ENCODE results near the gene TBC1D19.
"Not testable (repeated sequence)": the region's sequence is repeated elsewhere in the genome, so short reads cannot be mapped to it uniquely, and the experiment has no call there.

The TBC1D19 gene, protein sequence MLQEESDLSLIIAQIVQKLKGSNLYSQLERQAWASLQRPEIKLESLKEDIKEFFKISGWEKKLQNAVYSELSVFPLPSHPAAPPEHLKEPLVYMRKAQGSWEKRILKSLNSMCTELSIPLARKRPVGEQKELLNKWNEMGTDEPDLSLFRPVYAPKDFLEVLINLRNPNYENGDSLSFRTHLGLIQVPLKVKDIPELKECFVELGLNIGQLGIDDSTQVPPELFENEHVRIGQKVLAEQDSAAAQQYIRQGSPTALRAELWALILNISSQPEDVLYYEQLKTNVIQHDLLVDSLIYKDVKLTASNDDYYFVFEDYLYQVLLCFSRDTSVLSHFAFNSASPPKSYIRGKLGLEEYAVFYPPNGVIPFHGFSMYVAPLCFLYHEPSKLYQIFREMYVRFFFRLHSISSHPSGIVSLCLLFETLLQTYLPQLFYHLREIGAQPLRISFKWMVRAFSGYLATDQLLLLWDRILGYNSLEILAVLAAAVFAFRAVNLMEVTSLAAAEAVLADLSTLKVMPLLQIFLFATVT

GRCh38 chr4:26583865-26584652, at the start of gene TBC1D19:
TBC1D19 (plus strand) TSS chr4:26584084; CDS start chr4:26584194, 110 bp downstream.
- peaks cover 8% of the 10 kb centered on the region for H3K36me3 Mint-ChIP-seq
- H3K4me1 Mint-ChIP-seq, result peaks cover 30% of the 10 kb centered on the region
- ATAC-seq, result peak; percentile 99
- peak within 1 kb of the TSS; percentile 95 for H3K4me3 Mint-ChIP-seq
- peak within 1 kb of the TSS; percentile 94 for H3K27ac Mint-ChIP-seq
- no peaks in the 10 kb centered on the region for H3K27me3 Mint-ChIP-seq
- no peaks in the 10 kb centered on the region for H3K9me3 Mint-ChIP-seq

GRCh38 chr4:26542991-26543390, 40.9 kb upstream of the TBC1D19 start:
- Mint-ChIP-seq H3K27me3 (no peaks in the 10 kb centered on the region), H3K36me3 (no peaks in the 10 kb centered on the region), H3K9me3 (peaks cover 17% of the 10 kb centered on the region), H3K4me1 (no peaks in the 10 kb centered on the region), H3K27ac (no peak overlapping the region), H3K4me3 (no peak overlapping the region)
- no peak for ATAC-seq

- ATAC-seq, result no peak
- Mint-ChIP-seq H3K4me1 (no peaks in the 10 kb centered on the region), H3K36me3 (no peaks in the 10 kb centered on the region), H3K27ac (no peak overlapping the region), H3K4me3 (no peak overlapping the region), H3K27me3 (no peaks in the 10 kb centered on the region), H3K9me3 (peaks cover 21% of the 10 kb centered on the region)
These were observed 39.5 kb upstream of the TBC1D19 start for GRCh38 chr4:26544421-26544820.

- H3K27ac Mint-ChIP-seq, H3K4me1 Mint-ChIP-seq, H3K4me3 Mint-ChIP-seq, H3K36me3 Mint-ChIP-seq, ATAC-seq: not testable (repeated sequence)
- peaks cover 29% of the 10 kb centered on the region for H3K9me3 Mint-ChIP-seq
- H3K27me3 Mint-ChIP-seq, result peaks cover 23% of the 10 kb centered on the region
These were observed 35.5 kb upstream of the TBC1D19 start for GRCh38 chr4:26548379-26548778.

GRCh38 chr4:26557164-26557563, 26.7 kb upstream of the TBC1D19 start:
- peaks cover 7% of the 10 kb centered on the region for H3K36me3 Mint-ChIP-seq
- no peak overlapping the region for H3K27ac Mint-ChIP-seq
- peaks cover 14% of the 10 kb centered on the region for H3K9me3 Mint-ChIP-seq
- H3K27me3 Mint-ChIP-seq, result peaks cover 61% of the 10 kb centered on the region
- no peak for ATAC-seq
- peaks cover 3% of the 10 kb centered on the region for H3K4me1 Mint-ChIP-seq
- H3K4me3 Mint-ChIP-seq, result no peak overlapping the region

DNA sequence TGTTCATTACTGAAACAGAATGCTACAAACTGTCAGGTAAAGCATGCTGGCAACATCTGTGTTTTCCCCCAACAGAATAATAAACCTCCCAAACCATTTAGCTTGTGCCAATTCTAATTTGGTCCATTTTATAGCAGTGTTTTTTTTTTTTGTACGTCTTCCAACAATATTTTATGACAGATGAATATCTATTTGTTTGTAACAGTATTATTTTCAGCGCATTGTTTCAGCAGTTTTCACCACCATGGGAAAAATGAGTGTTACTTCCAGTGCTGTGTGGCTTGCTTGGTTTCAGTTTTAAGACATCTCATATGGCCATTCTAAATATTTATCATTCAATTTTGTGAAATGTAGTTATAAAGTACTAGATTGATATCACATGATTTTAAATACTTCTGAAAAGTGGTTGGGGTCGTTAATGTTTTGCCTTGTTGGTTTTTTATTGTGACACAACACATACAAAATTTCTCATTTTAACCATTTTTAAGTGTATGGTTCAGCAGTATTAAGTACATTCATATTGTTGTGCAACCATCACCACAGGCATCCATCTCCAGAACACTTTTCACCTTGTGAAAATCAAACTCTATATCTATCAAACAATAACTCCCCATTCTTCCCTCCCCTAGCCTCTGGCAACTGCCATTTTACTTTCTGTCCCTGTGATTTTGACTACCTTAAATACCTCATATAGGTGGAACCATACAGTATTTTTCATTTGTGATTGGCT, 25.6 kb upstream of the TBC1D19 start:
- no peak overlapping the region for H3K27ac Mint-ChIP-seq

DNA sequence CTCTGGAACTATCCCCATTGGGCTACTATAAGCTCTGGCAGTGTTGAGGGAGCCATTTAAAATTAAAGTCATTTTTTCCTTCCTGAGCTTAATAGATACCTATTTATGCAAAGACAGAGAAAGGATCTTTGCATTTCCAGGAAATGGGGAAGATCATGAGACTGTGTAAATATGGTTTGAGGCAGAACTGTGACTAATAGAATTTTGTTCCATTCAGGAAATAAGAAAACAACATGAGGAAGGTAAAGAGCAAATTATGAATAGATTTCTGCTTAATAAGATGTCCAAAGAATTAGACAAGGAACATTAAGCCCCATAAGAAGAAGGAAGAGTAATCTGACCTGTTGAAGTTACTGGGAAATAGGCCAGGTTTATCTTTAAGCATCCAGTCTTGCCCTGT, 17.8 kb upstream of the TBC1D19 start:
- H3K9me3 Mint-ChIP-seq, result no peaks in the 10 kb centered on the region
- no peak for ATAC-seq
- H3K36me3 Mint-ChIP-seq, result no peaks in the 10 kb centered on the region
- no peak overlapping the region for H3K27ac Mint-ChIP-seq
- H3K4me3 Mint-ChIP-seq, result no peak overlapping the region
- H3K4me1 Mint-ChIP-seq, result peaks cover 6% of the 10 kb centered on the region
- peaks cover 24% of the 10 kb centered on the region for H3K27me3 Mint-ChIP-seq

More for the DNA sequence above, 25.6 kb upstream of the TBC1D19 start:
- Mint-ChIP-seq H3K4me1 (peaks cover 6% of the 10 kb centered on the region), H3K4me3 (no peak overlapping the region), H3K9me3 (peaks cover 8% of the 10 kb centered on the region), H3K36me3 (peaks cover 4% of the 10 kb centered on the region), H3K27me3 (peaks cover 52% of the 10 kb centered on the region)
- ATAC-seq, result no peak

GRCh38 chr4:26568446-26568994, 15.4 kb upstream of the TBC1D19 start:
- H3K9me3 Mint-ChIP-seq, result no peaks in the 10 kb centered on the region
- H3K4me3 Mint-ChIP-seq, result no peak overlapping the region
- no peaks in the 10 kb centered on the region for H3K4me1 Mint-ChIP-seq
- H3K36me3 Mint-ChIP-seq, result no peaks in the 10 kb centered on the region
- peaks cover 20% of the 10 kb centered on the region for H3K27me3 Mint-ChIP-seq
- ATAC-seq, result no peak
- H3K27ac Mint-ChIP-seq, result no peak overlapping the region

DNA sequence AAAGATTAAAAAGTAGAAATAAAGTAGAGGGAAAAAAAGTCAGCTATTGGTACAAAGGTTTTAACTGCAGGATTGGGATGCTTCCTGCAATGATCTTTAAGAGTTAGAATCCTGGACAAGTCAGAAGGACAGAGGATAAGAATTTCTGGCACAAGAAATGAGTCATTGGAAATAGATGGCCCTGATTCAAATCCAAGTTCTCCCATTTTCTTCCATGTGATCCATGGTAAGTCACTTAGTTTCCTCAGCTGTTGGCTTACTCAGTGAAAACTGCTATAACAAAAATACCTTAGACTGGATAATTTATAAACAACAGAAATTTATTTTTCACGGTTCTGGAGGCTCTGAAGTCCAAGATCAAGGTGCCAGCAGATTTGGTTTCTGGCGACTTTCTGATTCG, 13.3 kb upstream of the TBC1D19 start:
- Mint-ChIP-seq H3K9me3 (no peaks in the 10 kb centered on the region), H3K27ac (no peak overlapping the region), H3K4me1 (no peaks in the 10 kb centered on the region), H3K27me3 (peaks cover 12% of the 10 kb centered on the region), H3K36me3 (no peaks in the 10 kb centered on the region), H3K4me3 (no peak overlapping the region)
- no peak for ATAC-seq

DNA sequence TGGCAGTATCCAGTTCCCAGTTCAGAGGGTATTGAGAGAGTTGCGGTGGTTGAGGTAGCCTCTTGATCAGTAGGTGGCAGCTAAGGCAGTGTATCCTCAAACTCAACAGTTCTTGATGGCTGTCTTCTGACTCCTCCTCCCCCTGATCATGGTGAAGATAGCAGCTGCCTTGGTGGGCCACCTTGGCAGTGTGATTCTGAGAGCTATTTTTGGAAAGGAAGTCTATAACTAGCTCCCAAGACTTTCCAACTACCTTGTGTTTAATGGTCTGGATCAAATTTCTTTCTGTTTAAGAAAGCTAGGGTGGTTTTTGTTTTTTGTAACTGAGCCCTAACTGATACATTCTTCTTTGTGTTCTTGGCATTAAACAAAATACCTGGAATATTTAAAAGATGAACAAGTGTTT, 10.5 kb upstream of the TBC1D19 start:
- peaks cover 20% of the 10 kb centered on the region for H3K27me3 Mint-ChIP-seq
- no peak overlapping the region for H3K27ac Mint-ChIP-seq
- no peaks in the 10 kb centered on the region for H3K4me1 Mint-ChIP-seq
- no peaks in the 10 kb centered on the region for H3K36me3 Mint-ChIP-seq
- H3K4me3 Mint-ChIP-seq, result no peak overlapping the region
- no peaks in the 10 kb centered on the region for H3K9me3 Mint-ChIP-seq
- ATAC-seq, result no peak

DNA sequence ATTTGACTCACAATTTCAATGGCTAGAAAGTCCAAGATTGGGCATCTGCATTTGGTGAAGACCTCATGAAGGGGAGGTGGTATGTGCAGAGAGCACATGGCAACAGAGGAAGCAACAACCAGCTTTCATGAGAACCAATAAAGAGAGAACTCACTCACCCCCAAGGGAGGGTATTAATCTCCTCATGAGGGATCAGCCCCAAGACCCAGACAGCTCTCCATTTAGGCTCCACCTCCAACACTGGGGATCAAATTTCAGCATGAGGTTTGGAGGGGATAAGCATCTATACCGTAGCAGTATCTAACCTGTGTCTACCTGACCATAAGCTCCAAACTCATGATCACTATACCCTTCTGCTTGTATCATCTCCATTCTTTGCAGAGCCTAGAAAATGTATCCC, 9.3 kb upstream of the TBC1D19 start:
- ATAC-seq, result no peak
- Mint-ChIP-seq H3K4me1 (no peaks in the 10 kb centered on the region), H3K27me3 (peaks cover 20% of the 10 kb centered on the region), H3K36me3 (no peaks in the 10 kb centered on the region), H3K27ac (no peak overlapping the region), H3K4me3 (no peak overlapping the region), H3K9me3 (no peaks in the 10 kb centered on the region)

DNA sequence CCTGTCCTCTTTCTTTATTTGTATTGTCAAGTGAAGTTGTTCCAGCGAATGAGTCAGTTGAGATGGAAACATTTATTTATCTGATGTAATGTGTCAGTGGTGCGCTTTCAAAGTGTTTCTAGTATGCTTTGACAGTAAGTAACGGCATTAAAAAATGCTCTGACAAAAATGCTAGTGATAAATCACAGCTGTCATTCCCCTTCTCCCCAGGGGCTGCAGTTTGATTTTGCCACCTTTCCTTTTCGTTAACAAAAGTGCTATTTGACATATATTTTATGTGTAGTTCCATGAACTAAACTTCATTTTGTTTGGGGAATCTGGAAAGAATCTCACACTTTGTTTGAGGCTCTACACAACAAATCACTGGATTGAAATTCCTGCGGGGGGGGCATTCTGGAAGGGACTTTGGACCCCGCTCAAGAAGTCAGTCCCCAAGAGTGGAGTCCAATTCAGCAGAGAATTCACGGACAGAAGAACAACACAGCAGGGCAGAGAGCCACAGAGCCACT, 7.6 kb upstream of the TBC1D19 start:
- Mint-ChIP-seq H3K36me3 (no peaks in the 10 kb centered on the region), H3K27me3 (peaks cover 8% of the 10 kb centered on the region), H3K4me3 (no peak overlapping the region), H3K4me1 (no peaks in the 10 kb centered on the region), H3K9me3 (no peaks in the 10 kb centered on the region), H3K27ac (no peak overlapping the region)
- ATAC-seq, result no peak

GRCh38 chr4:26577066-26577465, 6.8 kb upstream of the TBC1D19 start:
- no peak for ATAC-seq
- Mint-ChIP-seq H3K9me3 (no peaks in the 10 kb centered on the region), H3K4me1 (peaks cover under 1% of the 10 kb centered on the region), H3K36me3 (no peaks in the 10 kb centered on the region), H3K27ac (no peak overlapping the region), H3K27me3 (peaks cover 8% of the 10 kb centered on the region), H3K4me3 (no peak overlapping the region)

DNA sequence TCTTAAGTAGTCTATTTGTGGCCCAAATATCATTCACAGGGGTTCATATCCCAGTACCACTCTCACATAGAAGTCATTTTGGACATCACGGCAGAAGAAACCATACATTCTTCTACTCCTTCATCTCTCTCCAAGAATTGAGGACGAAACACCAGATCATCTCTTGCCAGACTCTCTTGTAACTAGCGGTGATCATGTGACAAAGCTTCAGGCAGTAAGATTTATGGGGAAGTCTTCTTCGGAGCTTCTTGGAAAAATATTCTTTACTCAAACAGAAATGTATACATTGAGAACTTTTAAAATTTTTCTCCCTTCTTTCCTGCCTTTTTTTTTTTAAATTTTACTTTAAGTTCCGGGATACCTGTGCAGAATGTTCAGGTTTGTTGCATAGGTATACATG, 4.7 kb upstream of the TBC1D19 start:
- H3K4me1 Mint-ChIP-seq, result peaks cover 15% of the 10 kb centered on the region
- H3K27me3 Mint-ChIP-seq, result peaks cover 8% of the 10 kb centered on the region
- no peak overlapping the region for H3K27ac Mint-ChIP-seq
- H3K36me3 Mint-ChIP-seq, result no peaks in the 10 kb centered on the region
- H3K4me3 Mint-ChIP-seq, result no peak overlapping the region
- no peaks in the 10 kb centered on the region for H3K9me3 Mint-ChIP-seq
- ATAC-seq, result no peak

DNA sequence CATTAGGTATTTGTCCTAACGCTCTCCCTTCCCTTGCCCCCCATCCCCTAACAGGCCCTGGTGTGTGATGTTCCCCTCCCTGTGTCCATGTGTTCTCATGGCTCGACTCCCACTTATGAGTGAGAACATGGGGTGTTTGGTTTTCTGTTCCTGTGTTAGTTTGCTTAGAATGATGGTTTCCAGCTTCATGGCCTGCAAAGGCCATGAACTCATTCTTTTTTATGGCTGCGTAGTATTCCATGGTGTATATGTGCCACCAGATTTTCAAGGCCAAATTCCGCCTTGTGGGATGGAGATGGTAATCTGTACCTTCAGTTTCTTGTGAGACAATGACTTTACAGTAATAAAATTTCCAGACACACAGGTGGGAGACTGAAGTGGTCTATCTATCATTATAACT, 2.5 kb upstream of the TBC1D19 start:
- peaks cover 30% of the 10 kb centered on the region for H3K4me1 Mint-ChIP-seq
- not testable (repeated sequence) for H3K36me3 Mint-ChIP-seq, ATAC-seq, H3K27ac Mint-ChIP-seq, H3K27me3 Mint-ChIP-seq, H3K9me3 Mint-ChIP-seq, H3K4me3 Mint-ChIP-seq

All from stimulated activated memory B cell treated with anti-CD40 and anti-IgM and Interleukin-4, amounts not matched to agents 10 μg/mL and 1 μg/mL and 100 μg/mL, for 72 hours (primary cell).